NCI-H69 (cell line): ENCODE results near the gene COMMD2.

Source experiments
- DNase-seq: peaks from one replicate; lab custom pipeline; 2025; lab: John Stamatoyannopoulos, UW

The COMMD2 gene

GRCh38 chr3:149702691-149703441 is 49.4 kb downstream of the COMMD2 start:
- no peak for DNase-seq

- no peak for DNase-seq
These were observed 50.3 kb downstream of the COMMD2 start for GRCh38 chr3:149701977-149702350.

GRCh38 chr3:149701206-149701976 is 50.9 kb downstream of the COMMD2 start:
- DNase-seq, result no peak
